SIG-M5 treated with dmso at 0.1 percent for 504 hours (cell line): Measurements from ENCODE around the gene ZDHHC3.
"Not testable (repeated sequence)": the region's sequence is repeated elsewhere in the genome, so short reads cannot be mapped to it uniquely, and the experiment has no call there.

Source experiments
- DNase-seq: peaks from one replicate; lab custom pipeline; 2025; ENCODE audit not compliant: unreplicated experiment; lab: John Stamatoyannopoulos, UW

Gene ZDHHC3

GRCh38 chr3:44966795-44967278 lies 9.1 kb downstream of the ZDHHC3 start:
- peak; percentile 96 for DNase-seq

- DNase-seq = no peak
These were observed 10.8 kb downstream of the ZDHHC3 start for GRCh38 chr3:44965165-44965564.

GRCh38 chr3:44963571-44964325 lies 12.2 kb downstream of the ZDHHC3 start:
- no peak for DNase-seq

GRCh38 chr3:44962621-44963393 lies 13.2 kb downstream of the ZDHHC3 start:
- DNase-seq = no peak

GRCh38 chr3:44961888-44962287 lies 14.1 kb downstream of the ZDHHC3 start:
- no peak for DNase-seq

GRCh38 chr3:44960387-44961026 lies 15.5 kb downstream of the ZDHHC3 start:
- DNase-seq = peak; percentile 69

GRCh38 chr3:44958386-44958785 lies 17.6 kb downstream of the ZDHHC3 start:
- DNase-seq = no peak

- DNase-seq = no peak
These were observed 18.0 kb downstream of the ZDHHC3 start for GRCh38 chr3:44957986-44958385.

- DNase-seq = no peak
These were observed 20.1 kb downstream of the ZDHHC3 start for GRCh38 chr3:44955917-44956316.

GRCh38 chr3:44954962-44955361 lies 21.0 kb downstream of the ZDHHC3 start:
- peak; percentile 89 for DNase-seq

GRCh38 chr3:44954304-44954703 lies 21.7 kb downstream of the ZDHHC3 start:
- no peak for DNase-seq

- DNase-seq = no peak
These were observed 23.3 kb downstream of the ZDHHC3 start for GRCh38 chr3:44952689-44953088.

- no peak for DNase-seq
These were observed 25.7 kb downstream of the ZDHHC3 start for GRCh38 chr3:44950275-44950734.

- not testable (repeated sequence) for DNase-seq
These were observed 26.2 kb downstream of the ZDHHC3 start for GRCh38 chr3:44949770-44950169.

- DNase-seq = no peak
These were observed 27.7 kb downstream of the ZDHHC3 start for GRCh38 chr3:44948239-44948638.

GRCh38 chr3:44942202-44942921 lies 33.6 kb downstream of the ZDHHC3 start:
- no peak for DNase-seq

- DNase-seq = no peak
These were observed 36.4 kb downstream of the ZDHHC3 start for GRCh38 chr3:44939581-44940036.

- no peak for DNase-seq
These were observed 42.7 kb downstream of the ZDHHC3 start for GRCh38 chr3:44932986-44933944.

- DNase-seq = no peak
These were observed 43.7 kb downstream of the ZDHHC3 start for GRCh38 chr3:44932271-44932670.

- DNase-seq = no peak
These were observed 44.2 kb downstream of the ZDHHC3 start for GRCh38 chr3:44931791-44932190.
